Thyroid gland (tissue), 4 donors: ENCODE data around the gene GALNT17.

ENCODE experiments used
- CTCF ChIP-seq, 6 experiments: fragments of 200-600 bp in 3 of 6; fragments of 450-650 bp in 3 of 6; sonication (generic) in 3 of 6; IDR thresholded peaks; one replicate each; pipeline ENCODE4 v1.5.1; 2016 to 2019; ENCODE audit warnings: antibody characterized with exemption in 6 of 6, mild to moderate bottlenecking in 2 of 6, inconsistent platforms in 1 of 6, moderate library complexity in 1 of 6
- POLR2A ChIP-seq, 2 donors: fragments of 450-650 bp; IDR thresholded peaks; one replicate each; pipeline ENCODE4 v1.6.1; 2017; ENCODE audit warnings: antibody characterized with exemption in 2 of 2, mild to moderate bottlenecking in 2 of 2, moderate library complexity in 1 of 2

GRCh38 chr7:71323726-71324125 is 191.8 kb downstream of the GALNT17 start:
- no peak for TF ChIP-seq CTCF (IDR thresholded peaks at IDR 0.05)
- no peak for TF ChIP-seq POLR2A (IDR thresholded peaks at IDR 0.05)
